Neuron (in vitro differentiated cells): ENCODE data around the gene RDH11.

ENCODE experiments used
- H2AFZ ChIP-seq: one replicate; pipeline ENCODE4 v1.6.1; 2013; ENCODE audit warnings: low read depth, mild to moderate bottlenecking, inconsistent platforms, low read length, moderate library complexity
- H3K27me3 ChIP-seq: one replicate; pipeline ENCODE4 v1.6.1; 2013; ENCODE audit warnings: low read length; ENCODE audit not compliant: insufficient read depth
- H3K36me3 ChIP-seq: one replicate; pipeline ENCODE4 v1.6.1; 2013; ENCODE audit warnings: low read length; ENCODE audit not compliant: insufficient read depth
- H3K4me1 ChIP-seq: one replicate; pipeline ENCODE4 v1.6.1; 2013; ENCODE audit warnings: low read length; ENCODE audit not compliant: insufficient read depth
- H3K4me3 ChIP-seq: 2 replicates; pipeline ENCODE4 v1.5.1; 2013; ENCODE audit warnings: mild to moderate bottlenecking, low read length, moderate library complexity
- H3K9me3 ChIP-seq: one replicate; pipeline ENCODE4 v1.6.1; 2013; ENCODE audit warnings: low read length

RDH11 gene

GRCh38 chr14:67663633-67664032, 31.9 kb downstream of the RDH11 start:
- no peaks in the 10 kb centered on the region for H3K4me1 ChIP-seq
- no peaks in the 10 kb centered on the region for H3K27me3 ChIP-seq
- H3K36me3 ChIP-seq, result peaks cover 25% of the 10 kb centered on the region
- no peaks in the 10 kb centered on the region for H3K9me3 ChIP-seq
- H2AFZ ChIP-seq, result no peak overlapping the region
- no peak overlapping the region for H3K4me3 ChIP-seq

GRCh38 chr14:67653651-67654280, 41.8 kb downstream of the RDH11 start:
- Histone ChIP-seq H3K4me1 (no peaks in the 10 kb centered on the region), H3K9me3 (no peaks in the 10 kb centered on the region), H3K4me3 (no peak overlapping the region), H2AFZ (no peak overlapping the region), H3K36me3 (peaks cover 84% of the 10 kb centered on the region), H3K27me3 (no peaks in the 10 kb centered on the region)

- Histone ChIP-seq H3K27me3 (no peaks in the 10 kb centered on the region), H3K4me1 (no peaks in the 10 kb centered on the region), H2AFZ (no peak overlapping the region), H3K9me3 (no peaks in the 10 kb centered on the region), H3K36me3 (peaks cover 88% of the 10 kb centered on the region), H3K4me3 (no peak overlapping the region)
Measured at GRCh38 chr14:67652189-67652588, 43.4 kb downstream of the RDH11 start.

- Histone ChIP-seq H3K4me3 (no peak overlapping the region), H3K36me3 (peaks cover 84% of the 10 kb centered on the region), H3K9me3 (no peaks in the 10 kb centered on the region), H3K4me1 (no peaks in the 10 kb centered on the region), H2AFZ (no peak overlapping the region), H3K27me3 (no peaks in the 10 kb centered on the region)
Measured at GRCh38 chr14:67650694-67651093, 44.9 kb downstream of the RDH11 start.

GRCh38 chr14:67650151-67650550, 45.4 kb downstream of the RDH11 start:
- no peaks in the 10 kb centered on the region for H3K4me1 ChIP-seq

GRCh38 chr14:67646131-67646530, 49.4 kb downstream of the RDH11 start:
- H3K36me3 ChIP-seq, result peaks cover 48% of the 10 kb centered on the region
- no peak overlapping the region for H2AFZ ChIP-seq
- H3K4me1 ChIP-seq, result no peaks in the 10 kb centered on the region
- no peaks in the 10 kb centered on the region for H3K27me3 ChIP-seq
- H3K4me3 ChIP-seq, result no peak overlapping the region
- H3K9me3 ChIP-seq, result no peaks in the 10 kb centered on the region

More at GRCh38 chr14:67650151-67650550, 45.4 kb downstream of the RDH11 start:
- H3K27me3 ChIP-seq, result no peaks in the 10 kb centered on the region
- no peak overlapping the region for H2AFZ ChIP-seq
- H3K9me3 ChIP-seq, result no peaks in the 10 kb centered on the region
- peaks cover 84% of the 10 kb centered on the region for H3K36me3 ChIP-seq
- H3K4me3 ChIP-seq, result no peak overlapping the region

- no peaks in the 10 kb centered on the region for H3K4me1 ChIP-seq
- H2AFZ ChIP-seq, result no peak overlapping the region
- H3K27me3 ChIP-seq, result no peaks in the 10 kb centered on the region
- peaks cover 41% of the 10 kb centered on the region for H3K36me3 ChIP-seq
- no peaks in the 10 kb centered on the region for H3K9me3 ChIP-seq
- no peak overlapping the region for H3K4me3 ChIP-seq
Measured at GRCh38 chr14:67645414-67645813, 50.1 kb downstream of the RDH11 start.

GRCh38 chr14:67644428-67644827, 51.1 kb downstream of the RDH11 start:
- Histone ChIP-seq H3K4me1 (no peaks in the 10 kb centered on the region), H3K9me3 (no peaks in the 10 kb centered on the region), H3K27me3 (no peaks in the 10 kb centered on the region), H3K36me3 (peaks cover 31% of the 10 kb centered on the region), H2AFZ (no peak overlapping the region), H3K4me3 (no peak overlapping the region)

GRCh38 chr14:67643713-67644112, 51.9 kb downstream of the RDH11 start:
- no peaks in the 10 kb centered on the region for H3K9me3 ChIP-seq
- H3K36me3 ChIP-seq, result peaks cover 24% of the 10 kb centered on the region
- no peaks in the 10 kb centered on the region for H3K4me1 ChIP-seq
- no peaks in the 10 kb centered on the region for H3K27me3 ChIP-seq
- H2AFZ ChIP-seq, result no peak overlapping the region
- no peak overlapping the region for H3K4me3 ChIP-seq

GRCh38 chr14:67641902-67642749, 53.4 kb downstream of the RDH11 start:
- H3K4me1 ChIP-seq, result no peaks in the 10 kb centered on the region
- H2AFZ ChIP-seq, result no peak overlapping the region
- no peak overlapping the region for H3K4me3 ChIP-seq
- H3K36me3 ChIP-seq, result peaks cover 14% of the 10 kb centered on the region
- H3K27me3 ChIP-seq, result no peaks in the 10 kb centered on the region
- no peaks in the 10 kb centered on the region for H3K9me3 ChIP-seq

- no peaks in the 10 kb centered on the region for H3K4me1 ChIP-seq
- no peaks in the 10 kb centered on the region for H3K27me3 ChIP-seq
- no peaks in the 10 kb centered on the region for H3K9me3 ChIP-seq
- H3K36me3 ChIP-seq, result peaks cover 9% of the 10 kb centered on the region
- no peak overlapping the region for H2AFZ ChIP-seq
- no peak overlapping the region for H3K4me3 ChIP-seq
Measured at GRCh38 chr14:67641480-67641879, 54.1 kb downstream of the RDH11 start.

- Histone ChIP-seq H3K27me3 (no peaks in the 10 kb centered on the region), H3K36me3 (no peaks in the 10 kb centered on the region), H3K4me3 (no peak overlapping the region), H3K4me1 (no peaks in the 10 kb centered on the region), H3K9me3 (no peaks in the 10 kb centered on the region), H2AFZ (no peak overlapping the region)
Measured at GRCh38 chr14:67638642-67639041, 56.9 kb downstream of the RDH11 start.

- Histone ChIP-seq H3K4me1 (no peaks in the 10 kb centered on the region), H3K9me3 (no peaks in the 10 kb centered on the region), H2AFZ (no peak overlapping the region), H3K4me3 (no peak overlapping the region), H3K36me3 (no peaks in the 10 kb centered on the region), H3K27me3 (no peaks in the 10 kb centered on the region)
Measured at GRCh38 chr14:67636361-67636919, 59.1 kb downstream of the RDH11 start.
